HG02884 (cell line): ENCODE data around the gene FANCL.
"Not testable (repeated sequence)": the region's sequence is repeated elsewhere in the genome, so short reads cannot be mapped to it uniquely, and the experiment has no call there.

Experiments used
- ATAC-seq: cut with Tn5 transposase; IDR thresholded peaks from one replicate; pipeline ENCODE4 v1.9.1; 2021; ENCODE audit warnings: mild to moderate bottlenecking, moderate library complexity; ENCODE audit not compliant: unreplicated experiment

The FANCL gene

DNA sequence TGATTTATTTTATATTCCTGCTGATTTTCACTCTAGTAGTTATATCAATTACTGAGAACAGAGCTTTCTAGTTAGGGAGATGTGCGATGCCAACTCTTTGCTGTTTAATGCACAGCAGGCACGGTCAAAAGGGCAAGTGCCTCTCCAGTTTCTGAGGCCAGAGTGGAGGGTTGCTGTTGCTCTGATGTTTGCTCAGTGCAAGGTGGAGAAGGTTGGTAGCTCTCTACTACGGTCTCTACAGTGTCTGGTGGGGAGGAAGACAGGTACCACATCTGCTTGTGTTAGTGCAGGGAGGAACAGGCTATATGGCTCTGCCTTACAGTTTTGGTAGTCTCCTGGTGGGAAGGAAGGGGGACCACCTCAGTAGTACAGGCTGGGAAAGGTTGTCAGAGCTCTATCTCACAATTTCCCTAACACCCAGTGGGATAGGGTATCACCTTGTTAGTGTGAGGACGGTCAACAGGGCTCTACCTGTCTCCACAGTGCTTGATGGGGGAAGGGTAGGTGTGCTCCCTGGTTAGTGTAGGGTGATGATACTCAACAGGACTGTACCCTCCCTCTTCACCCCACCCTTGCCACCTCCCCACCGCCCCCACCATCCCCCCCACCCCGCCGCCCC lies 85.9 kb downstream of the FANCL start:
- ATAC-seq, result no peak

DNA sequence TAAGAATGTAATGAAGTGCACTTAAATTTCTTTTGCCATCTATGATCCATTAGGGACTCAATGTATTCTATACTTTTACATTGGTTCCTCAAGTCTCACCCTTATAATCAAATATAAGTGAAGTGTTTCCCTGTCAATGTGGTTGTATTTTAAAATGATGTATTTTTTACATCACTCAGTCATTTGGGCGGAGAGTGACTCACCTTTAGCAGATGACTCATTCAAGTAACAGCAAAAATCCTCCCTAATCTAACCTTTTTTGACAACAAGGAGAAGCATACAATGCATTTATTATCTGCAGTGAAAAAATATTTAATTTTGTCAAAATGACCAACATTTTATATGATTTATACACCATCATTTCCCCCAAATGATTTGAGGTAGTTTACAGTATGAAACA lies 94.4 kb downstream of the FANCL start:
- no peak for ATAC-seq

DNA sequence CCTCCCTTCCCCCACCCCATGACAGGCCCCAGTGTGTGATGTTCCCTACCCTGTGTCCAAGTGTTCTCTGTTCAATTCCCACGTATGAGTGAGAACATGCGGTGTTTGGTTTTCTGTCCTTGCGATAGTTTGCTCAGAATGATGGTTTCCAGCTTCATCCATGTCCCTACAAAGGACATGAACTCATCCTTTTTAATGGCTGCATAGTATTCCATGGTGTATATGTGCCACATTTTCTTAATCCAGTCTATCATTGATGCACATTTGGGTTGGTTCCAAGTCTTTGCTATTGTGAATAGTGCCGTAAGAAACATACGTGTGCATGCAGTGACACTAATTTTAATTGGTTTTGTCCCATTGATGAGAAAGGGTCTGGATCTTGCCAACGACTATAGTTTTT lies 95.4 kb downstream of the FANCL start:
- ATAC-seq, result not testable (repeated sequence)

DNA sequence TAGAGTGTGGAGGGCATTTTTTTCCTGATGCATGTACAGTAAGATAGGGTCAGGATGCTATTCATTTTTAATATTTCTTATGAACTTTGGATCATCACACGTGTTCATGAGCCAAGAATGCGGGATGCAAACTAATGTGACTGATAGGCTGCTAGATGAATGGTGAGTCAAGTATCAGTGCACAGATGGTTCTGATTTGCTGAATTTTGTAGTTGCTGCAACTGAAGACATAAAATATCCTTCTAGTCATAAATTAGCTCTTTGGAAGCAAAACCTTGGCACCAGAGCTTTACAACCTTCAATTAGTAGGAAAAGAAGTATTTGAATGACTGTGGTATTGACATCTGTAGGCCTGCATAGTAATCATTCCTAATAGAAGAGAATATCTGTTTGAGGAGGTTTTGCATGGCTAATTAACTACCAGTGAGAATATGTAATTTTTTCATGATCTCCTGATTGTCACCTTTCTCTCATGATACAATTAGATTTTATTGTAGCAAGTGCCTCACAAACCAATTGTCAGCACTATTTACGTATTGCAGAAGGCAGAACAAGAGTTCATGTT lies 100.5 kb downstream of the FANCL start:
- no peak for ATAC-seq

DNA sequence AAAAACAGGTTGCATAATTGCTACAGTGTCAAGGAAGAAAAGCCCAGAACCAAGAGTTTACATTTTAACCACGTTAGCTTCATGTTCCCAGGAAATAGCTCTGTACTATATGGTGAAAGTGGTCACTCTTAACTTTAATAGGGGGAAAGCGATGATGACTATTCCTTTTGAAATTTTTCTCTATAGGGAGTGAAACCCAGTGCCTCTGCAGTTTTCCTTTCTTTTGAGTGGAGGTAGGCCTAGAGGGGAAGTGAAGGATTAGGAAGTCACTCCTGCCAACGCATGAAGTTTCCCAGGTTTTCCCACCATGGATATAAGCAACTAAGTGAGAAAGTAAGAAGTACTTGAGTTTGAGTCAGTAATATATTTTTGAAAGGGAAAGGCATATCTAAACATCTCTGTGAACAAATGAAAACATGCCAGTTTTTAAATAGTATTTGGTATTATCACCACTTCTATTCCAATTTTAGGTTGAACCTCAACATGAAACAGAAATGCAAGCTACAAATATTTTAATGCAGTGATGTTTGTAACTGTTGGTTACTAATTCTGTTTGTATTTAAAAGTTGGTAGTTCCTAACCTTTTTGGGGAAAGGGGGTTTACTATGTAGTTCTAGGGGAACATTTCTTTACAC lies 102.6 kb downstream of the FANCL start:
- ATAC-seq, result no peak

DNA sequence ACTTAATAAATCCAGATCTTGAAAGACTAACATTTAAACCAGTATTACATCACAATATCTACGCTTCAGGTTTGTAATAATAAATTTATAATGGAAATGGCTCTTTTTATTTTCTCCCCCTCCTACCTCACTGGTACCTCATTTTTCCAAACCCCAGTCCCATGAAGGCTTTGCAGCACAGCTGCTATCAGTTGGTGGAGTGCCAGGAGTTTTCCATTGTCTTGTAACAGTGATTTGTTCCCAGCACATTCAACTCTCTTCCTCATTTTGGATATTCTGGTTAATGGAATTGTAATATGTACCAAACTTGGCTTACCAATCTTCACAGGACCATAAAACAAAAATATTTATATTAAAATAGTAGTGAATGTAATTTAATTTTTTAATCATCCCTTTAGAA lies 103.3 kb downstream of the FANCL start:
- no peak for ATAC-seq

DNA sequence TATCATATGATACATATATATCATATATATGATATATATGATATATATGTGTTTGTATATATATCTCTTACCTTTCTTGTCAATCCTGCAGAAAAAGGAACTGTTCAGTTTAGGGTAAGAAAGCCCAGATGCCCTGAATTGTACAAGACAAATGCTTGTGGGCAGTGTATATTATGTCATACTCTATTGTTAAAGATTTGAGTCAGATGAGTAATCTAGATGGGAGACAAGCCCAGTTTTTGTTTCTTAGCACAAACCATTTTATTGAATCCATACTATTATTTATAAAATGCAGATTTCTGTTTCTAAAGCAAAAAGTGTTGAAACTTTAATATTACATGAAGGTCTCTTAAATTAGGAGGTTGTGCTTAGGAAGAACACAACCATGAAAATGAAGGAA lies 103.9 kb downstream of the FANCL start:
- no peak for ATAC-seq

DNA sequence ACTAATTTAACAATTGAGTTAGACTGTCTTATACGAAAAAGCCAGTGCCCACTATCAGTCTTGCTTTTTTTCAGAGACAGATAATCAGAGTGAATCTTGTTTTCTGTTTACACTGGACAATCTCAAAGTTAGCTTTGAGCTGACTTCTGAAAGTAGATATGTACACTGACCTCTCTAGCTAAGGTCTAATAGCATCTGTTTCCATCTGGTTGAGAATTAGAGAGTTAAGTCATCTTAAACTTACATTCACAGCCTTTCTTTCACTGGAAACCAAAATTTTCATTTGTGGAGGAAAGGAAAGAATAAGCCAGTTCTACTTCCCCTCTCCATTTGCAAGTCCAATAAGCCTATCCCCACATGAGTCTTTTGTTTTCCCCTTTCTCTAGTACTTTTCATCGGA lies 105.3 kb downstream of the FANCL start:
- no peak for ATAC-seq

DNA sequence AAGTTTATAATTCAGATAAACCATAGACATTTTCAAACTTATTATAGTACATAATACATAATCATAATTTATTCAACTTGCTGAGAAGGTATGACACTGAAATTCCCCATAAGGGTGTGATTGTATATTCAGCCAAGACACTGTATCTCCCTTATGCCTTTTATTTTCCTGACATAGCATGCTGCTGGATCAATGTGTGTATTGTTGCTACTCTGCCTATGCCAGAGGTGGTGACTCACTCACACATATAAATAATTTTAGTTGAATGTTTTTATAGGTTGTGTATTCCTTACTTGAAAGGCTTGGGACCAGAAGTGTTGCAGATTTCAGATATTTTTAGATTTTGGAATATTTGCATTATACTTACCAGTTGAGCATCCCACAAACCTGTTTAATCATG lies 107.7 kb downstream of the FANCL start:
- no peak for ATAC-seq

DNA sequence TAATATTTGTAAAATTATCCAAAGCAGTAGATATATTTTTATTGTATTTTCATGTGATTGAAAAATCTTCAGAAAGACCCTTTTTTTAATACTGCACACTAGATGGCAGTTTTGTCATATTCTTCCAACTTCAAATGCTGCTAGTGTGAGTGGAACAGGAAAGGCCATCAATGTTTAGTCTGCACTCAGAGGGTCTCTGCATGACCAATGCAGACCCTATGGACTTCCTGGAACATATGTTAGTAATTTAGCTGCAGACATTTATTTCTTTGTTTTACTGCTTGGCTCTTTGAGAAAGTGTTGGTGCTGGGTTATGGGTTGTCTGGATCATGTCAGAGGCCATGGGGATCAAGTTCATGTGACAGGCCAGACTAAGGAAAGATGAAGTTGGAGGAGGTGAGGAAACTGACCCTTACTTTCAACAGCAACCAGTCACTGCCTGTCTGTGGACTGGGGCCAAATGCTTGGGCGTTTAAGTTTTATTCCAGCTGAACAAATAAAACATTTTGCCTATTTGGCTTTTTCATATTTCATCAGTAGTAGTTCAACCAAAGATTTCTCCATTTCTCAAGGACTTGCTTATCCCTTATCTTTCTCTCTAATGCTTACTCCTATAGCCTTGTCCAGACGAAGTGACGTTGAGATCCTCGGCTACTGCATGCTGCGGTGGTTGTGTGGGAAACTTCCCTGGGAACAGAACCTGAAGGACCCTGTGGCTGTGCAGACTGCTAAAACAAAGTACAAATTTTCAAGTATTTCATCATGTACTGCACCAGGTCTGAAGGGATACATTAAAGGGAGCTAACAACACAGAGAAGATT lies 109.7 kb downstream of the FANCL start:
- no peak for ATAC-seq

DNA sequence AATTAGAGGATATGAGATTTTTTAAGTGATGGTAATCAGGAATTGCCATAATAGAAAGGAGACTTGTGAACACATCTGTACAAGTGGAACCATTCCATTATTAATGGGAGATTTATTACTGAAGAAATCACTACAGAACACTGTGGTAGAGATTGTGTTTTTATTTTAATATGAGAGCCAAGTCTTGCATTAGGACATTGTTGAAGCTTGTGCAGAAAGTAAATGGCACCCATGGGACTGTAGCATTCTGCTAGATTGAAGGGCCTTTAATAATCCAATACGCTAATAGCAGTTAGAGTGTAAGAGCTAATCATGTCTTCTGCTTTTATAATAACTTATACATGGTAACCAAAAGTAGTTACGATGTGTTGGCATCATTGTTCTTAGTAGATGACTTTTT lies 110.9 kb downstream of the FANCL start:
- ATAC-seq, result no peak

DNA sequence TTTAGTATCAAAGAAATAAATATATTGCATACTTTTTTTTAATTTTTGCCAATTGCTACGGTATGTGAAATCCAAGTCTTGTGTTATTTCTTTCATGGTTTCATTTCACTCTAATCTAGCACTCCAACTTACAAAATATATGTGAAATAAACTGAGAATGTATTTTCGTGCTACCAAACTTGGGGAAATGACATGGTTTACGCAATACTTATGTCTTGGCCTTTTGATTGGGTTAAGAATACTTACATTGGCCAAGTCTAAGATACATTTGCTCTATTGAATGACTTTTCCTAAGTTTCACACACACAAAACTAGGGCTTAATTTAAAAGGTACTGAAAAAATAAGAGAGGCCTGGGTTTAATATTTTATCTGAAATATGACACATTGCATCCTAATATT lies 114.0 kb downstream of the FANCL start:
- ATAC-seq, result no peak

DNA sequence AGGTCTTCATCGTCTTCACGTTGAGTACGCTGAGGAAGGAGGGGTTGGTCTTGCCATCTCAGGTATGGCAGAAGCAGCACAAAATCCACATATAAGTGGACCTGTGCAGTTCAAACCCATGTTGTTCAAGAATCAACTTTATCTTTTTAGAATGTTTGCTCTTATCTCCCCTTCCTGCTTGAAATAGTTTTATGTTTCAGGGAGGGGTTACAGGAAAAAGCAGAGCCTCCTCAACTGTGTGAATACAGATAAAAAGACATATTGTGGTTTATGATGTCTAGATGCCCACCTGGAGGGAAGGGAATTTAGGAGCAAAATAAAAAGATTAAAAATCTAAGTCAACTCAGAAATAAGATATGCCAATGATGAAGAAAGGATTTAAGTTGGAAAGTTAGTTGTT lies 118.6 kb downstream of the FANCL start:
- ATAC-seq, result no peak

DNA sequence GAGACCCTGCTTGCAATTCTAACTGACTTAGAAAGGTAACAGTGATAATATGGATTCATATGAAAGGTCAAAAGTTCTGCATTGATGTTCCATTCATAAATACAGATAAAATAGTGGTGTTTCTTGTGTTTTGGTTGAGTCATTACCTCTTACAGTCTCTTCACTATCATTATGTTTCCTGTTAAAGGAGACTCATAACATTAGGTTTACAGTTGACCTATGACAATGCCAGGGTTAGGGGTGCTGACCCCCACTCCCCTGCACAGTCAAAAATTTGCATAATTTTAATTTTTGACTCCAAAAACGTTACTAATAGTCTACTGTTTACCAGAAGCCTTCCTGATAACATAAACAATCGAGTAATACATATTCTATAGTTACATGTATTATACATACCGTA lies 119.1 kb downstream of the FANCL start:
- ATAC-seq, result no peak

DNA sequence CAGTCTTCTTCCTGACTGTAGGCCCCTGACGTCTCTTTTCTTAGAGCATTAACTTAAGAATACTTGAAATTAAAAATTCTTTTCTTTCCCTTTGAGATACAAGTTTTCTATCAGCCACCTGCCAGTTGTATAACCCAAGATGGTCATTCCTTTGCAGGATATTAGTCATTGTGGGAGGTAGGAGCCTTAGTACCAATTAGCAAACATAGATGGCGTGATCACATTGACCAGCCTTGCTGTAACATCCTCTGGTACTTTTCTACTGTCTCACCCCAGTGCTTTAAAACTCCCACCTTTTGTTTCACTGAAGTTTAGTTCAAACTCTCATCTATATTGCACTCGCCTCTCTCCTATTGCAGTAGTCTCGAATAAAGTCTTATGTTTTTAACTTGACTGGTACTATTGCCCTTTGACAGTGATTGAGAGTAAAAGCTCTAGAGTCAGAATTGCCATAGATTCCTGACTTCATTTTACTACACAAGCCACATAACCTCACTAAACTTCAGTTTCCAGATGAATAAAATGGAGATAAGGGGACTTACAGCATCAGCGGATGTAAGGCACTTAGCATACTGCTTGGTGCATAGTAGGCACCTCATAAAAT lies 120.4 kb downstream of the FANCL start:
- no peak for ATAC-seq

DNA sequence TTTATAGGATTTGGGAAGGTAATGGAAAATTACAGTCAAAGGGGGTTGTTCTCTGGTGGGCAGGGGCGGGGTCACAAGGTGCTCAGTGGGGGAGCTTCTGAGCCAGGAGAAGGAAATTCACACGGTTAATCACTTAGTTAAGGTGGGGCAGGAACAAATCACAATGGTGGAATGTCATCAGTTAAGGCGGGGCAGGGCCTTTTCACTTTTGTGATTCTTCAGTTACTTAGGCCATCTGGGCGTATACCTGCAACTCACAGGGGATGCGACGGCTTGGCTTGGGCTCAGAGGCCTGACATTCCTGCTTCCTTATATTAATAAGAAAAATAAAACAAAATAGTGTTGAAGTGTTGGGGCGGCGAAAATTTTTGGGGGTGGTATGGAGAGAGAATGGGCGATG lies 127.6 kb downstream of the FANCL start:
- ATAC-seq, result not testable (repeated sequence)

DNA sequence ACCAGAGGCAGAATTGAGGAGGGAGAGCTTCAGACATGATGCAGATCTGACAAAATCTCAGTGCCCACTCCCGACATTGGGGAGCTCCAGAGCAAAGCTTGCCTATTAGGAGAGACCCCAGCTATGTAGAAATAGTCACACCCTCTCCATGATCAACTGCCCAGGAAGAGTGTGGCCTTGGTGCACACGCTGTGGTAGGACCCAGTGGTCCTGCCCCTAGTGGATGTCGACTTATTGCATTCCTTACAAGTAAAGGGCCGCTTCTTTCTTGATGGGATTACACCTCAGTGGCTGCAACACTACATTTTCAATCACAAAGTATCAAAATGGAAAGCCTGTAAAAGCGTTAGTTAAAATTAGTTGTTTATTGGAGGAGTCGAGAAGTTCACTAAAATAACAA lies 130.4 kb downstream of the FANCL start:
- no peak for ATAC-seq

DNA sequence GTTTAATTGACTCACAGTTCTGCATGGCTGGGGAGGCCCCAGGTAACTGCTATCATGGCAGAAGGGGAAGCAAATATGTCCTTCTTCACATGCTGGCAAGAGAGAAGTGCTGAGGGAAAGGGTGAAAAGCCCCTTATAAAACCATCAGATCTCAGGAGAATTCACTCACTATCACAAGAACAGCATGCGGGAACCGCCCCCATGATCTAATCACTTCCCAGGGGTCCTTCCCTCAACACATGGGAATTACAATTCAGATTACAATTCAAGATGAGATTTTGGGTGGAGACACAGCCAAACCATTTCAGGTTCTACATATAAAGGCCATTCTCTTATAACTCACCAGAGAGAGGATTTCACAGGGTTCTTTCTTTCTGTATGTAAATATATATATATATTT lies 131.6 kb downstream of the FANCL start:
- ATAC-seq, result no peak
